ENCODE measurements around the gene NR6A1.
A peak's percentile ranks its signal among the peaks of the same experiment; 100 is the strongest.

NR6A1 gene

GRCh38 chr9:124795881-124796431 is 24.8 kb upstream of the NR6A1 start:
- no peak for TF ChIP-seq CTCF (IDR thresholded peaks at IDR 0.05; ENCODE audit: low read length, missing control alignments)
- H3K4me3 ChIP-seq (replicated peaks; ENCODE audit: low read depth, low read length) = no peak overlapping the region
- peak; percentile 47 for DNase-seq (ENCODE audit: low read depth)

- H3K4me3 ChIP-seq (replicated peaks; ENCODE audit: low read depth, low read length) = no peak overlapping the region
- TF ChIP-seq CTCF (IDR thresholded peaks at IDR 0.05; ENCODE audit: low read length, missing control alignments) = no peak
- DNase-seq (ENCODE audit: low read depth) = no peak
Measured at GRCh38 chr9:124794902-124795491, 23.9 kb upstream of the NR6A1 start.

GRCh38 chr9:124793015-124793541 is 22.0 kb upstream of the NR6A1 start:
- no peak overlapping the region for H3K4me3 ChIP-seq (replicated peaks; ENCODE audit: low read depth, low read length)
- TF ChIP-seq CTCF (IDR thresholded peaks at IDR 0.05; ENCODE audit: low read length, missing control alignments) = no peak
- peak; percentile 74 for DNase-seq (ENCODE audit: low read depth)

- TF ChIP-seq CTCF (IDR thresholded peaks at IDR 0.05; ENCODE audit: low read length, missing control alignments) = no peak
- no peak for DNase-seq (ENCODE audit: low read depth)
- H3K4me3 ChIP-seq (replicated peaks; ENCODE audit: low read depth, low read length) = no peak overlapping the region
Measured at GRCh38 chr9:124792257-124793014, 21.3 kb upstream of the NR6A1 start.

GRCh38 chr9:124790801-124791505 is 19.8 kb upstream of the NR6A1 start:
- no peak for TF ChIP-seq CTCF (IDR thresholded peaks at IDR 0.05; ENCODE audit: low read length, missing control alignments)
- DNase-seq (ENCODE audit: low read depth) = no peak
- H3K4me3 ChIP-seq (replicated peaks; ENCODE audit: low read depth, low read length) = no peak overlapping the region

- TF ChIP-seq CTCF (IDR thresholded peaks at IDR 0.05; ENCODE audit: low read length, missing control alignments) = no peak
- H3K4me3 ChIP-seq (replicated peaks; ENCODE audit: low read depth, low read length) = no peak overlapping the region
- DNase-seq (ENCODE audit: low read depth) = no peak
Measured at GRCh38 chr9:124790301-124790700, 19.2 kb upstream of the NR6A1 start.

Data from fibroblast of pulmonary artery (primary cell).